Stimulated activated CD8-positive, alpha-beta memory T cell treated with anti-CD3 and anti-CD28 coated beads, Interleukin-2, amount 100 ng/mL, for 48 hours (primary cell): Measurements from ENCODE around the gene ATIC.

ENCODE experiments used
- DNase-seq, 2 donors: peaks; one replicate each; pipeline ENCODE4 v3.0.0-alpha.2; 2020; ENCODE audit warnings: low read depth in 2 of 2

ATIC gene

DNA sequence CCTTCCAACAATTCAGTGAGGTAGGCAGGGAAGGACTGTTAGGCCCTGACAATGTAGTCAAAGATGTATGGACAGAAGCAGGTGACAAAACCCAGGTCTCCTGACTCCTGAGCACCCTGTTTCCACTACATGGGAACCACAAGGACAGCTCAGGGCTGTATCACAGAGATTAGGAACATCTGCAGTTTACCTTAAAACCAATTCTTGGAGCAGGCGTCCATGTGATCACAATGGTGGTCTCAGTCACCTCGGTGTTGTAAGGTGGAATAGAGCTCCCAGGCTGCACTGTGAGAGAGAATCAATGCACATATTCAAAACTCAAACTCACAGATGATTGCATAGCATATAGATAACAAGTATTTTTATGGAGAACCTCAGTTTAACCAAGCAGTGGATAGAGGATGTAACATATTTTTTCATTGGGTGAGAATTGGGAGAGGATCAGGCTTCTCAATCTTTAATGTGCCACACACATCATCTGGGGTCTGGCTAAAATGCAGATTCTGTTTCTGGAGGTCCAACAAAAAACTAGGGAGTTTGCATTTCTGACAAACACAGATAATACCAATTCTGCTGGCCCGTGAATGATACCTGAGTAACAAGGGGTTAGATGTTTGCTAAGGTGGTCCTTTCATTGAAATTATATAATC, 87.3 kb downstream of the ATIC start:
- DNase-seq, result no peak
